GM23338 (cell line): Measurements from ENCODE around the gene SPG21.

Source experiments
- EZH2 ChIP-seq: fragments of 200-600 bp; sonication (generic); IDR thresholded peaks from one replicate; pipeline ENCODE4 v1.8.0; 2017; ENCODE audit warnings: antibody characterized with exemption, mild to moderate bottlenecking, low read depth; ENCODE audit not compliant: unreplicated experiment
- EZH2phosphoT487 ChIP-seq: fragments of 200-600 bp; sonication (generic); IDR thresholded peaks from one replicate; pipeline ENCODE4 v1.8.1; 2018; ENCODE audit warnings: antibody characterized with exemption; ENCODE audit not compliant: unreplicated experiment
- POLR2AphosphoS5 ChIP-seq: IDR thresholded peaks from 2 replicates; pipeline ENCODE4 v1.6.1; 2016; ENCODE audit warnings: antibody characterized with exemption, low read depth
- ZNF114 ChIP-seq: fragments of 250-450 bp; sonication (Bioruptor Pico); IDR thresholded peaks from 2 replicates; pipeline ENCODE4 v1.5.0; 2020; ENCODE audit warnings: mild to moderate bottlenecking, moderate library complexity
- ZNF331 ChIP-seq: fragments of 250-450 bp; sonication (Bioruptor Pico); IDR thresholded peaks from 2 replicates; pipeline ENCODE4 v1.5.0; 2020; ENCODE audit warnings: low read depth, mild to moderate bottlenecking, moderate library complexity
- TF ChIP-seq, protein P1 (sequence below), 2 experiments: fragments of 200-600 bp in 1 of 2; sonication (generic) in 1 of 2; conservative IDR thresholded peaks; 2 replicates each; pipeline versions ENCODE4 v1.5.1 to v1.6.1; 2016 to 2017; ENCODE audit warnings: antibody characterized with exemption in 2 of 2, low read depth in 2 of 2, mild to moderate bottlenecking in 2 of 2, moderate library complexity in 1 of 2
- TF ChIP-seq, protein P2 (sequence below): IDR thresholded peaks from one replicate; pipeline ENCODE4 v1.6.1; 2018; ENCODE audit warnings: antibody characterized with exemption; ENCODE audit not compliant: unreplicated experiment

DNA sequence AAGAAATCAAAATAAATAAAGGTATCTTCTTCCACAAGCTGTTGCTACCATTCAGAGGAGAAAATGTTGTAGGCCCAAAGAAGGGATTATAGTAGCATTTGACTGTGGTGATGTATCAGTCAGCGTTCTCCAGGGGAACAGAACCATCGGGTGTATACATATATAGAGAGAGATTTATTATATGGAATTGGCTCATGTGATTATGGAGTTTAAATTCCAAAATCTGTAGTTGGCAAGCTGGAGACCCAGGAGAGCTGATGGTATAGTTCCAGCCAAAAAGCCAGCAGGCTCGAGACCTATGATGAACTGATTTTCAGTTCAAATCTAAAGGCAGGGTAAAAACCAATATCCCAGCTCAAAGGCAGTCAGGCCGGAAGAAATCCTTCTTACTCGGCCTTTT lies 7.4 kb upstream of the SPG21 start:
- TF ChIP-seq, protein P1, sequence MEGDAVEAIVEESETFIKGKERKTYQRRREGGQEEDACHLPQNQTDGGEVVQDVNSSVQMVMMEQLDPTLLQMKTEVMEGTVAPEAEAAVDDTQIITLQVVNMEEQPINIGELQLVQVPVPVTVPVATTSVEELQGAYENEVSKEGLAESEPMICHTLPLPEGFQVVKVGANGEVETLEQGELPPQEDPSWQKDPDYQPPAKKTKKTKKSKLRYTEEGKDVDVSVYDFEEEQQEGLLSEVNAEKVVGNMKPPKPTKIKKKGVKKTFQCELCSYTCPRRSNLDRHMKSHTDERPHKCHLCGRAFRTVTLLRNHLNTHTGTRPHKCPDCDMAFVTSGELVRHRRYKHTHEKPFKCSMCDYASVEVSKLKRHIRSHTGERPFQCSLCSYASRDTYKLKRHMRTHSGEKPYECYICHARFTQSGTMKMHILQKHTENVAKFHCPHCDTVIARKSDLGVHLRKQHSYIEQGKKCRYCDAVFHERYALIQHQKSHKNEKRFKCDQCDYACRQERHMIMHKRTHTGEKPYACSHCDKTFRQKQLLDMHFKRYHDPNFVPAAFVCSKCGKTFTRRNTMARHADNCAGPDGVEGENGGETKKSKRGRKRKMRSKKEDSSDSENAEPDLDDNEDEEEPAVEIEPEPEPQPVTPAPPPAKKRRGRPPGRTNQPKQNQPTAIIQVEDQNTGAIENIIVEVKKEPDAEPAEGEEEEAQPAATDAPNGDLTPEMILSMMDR (conservative IDR thresholded peaks at IDR 0.05; ENCODE audit: low read depth in 2 of 2): no peak
- no peak for TF ChIP-seq EZH2
- no peak for TF ChIP-seq EZH2phosphoT487
- TF ChIP-seq POLR2AphosphoS5: no peak
- TF ChIP-seq ZNF331: no peak
- TF ChIP-seq, protein P2, sequence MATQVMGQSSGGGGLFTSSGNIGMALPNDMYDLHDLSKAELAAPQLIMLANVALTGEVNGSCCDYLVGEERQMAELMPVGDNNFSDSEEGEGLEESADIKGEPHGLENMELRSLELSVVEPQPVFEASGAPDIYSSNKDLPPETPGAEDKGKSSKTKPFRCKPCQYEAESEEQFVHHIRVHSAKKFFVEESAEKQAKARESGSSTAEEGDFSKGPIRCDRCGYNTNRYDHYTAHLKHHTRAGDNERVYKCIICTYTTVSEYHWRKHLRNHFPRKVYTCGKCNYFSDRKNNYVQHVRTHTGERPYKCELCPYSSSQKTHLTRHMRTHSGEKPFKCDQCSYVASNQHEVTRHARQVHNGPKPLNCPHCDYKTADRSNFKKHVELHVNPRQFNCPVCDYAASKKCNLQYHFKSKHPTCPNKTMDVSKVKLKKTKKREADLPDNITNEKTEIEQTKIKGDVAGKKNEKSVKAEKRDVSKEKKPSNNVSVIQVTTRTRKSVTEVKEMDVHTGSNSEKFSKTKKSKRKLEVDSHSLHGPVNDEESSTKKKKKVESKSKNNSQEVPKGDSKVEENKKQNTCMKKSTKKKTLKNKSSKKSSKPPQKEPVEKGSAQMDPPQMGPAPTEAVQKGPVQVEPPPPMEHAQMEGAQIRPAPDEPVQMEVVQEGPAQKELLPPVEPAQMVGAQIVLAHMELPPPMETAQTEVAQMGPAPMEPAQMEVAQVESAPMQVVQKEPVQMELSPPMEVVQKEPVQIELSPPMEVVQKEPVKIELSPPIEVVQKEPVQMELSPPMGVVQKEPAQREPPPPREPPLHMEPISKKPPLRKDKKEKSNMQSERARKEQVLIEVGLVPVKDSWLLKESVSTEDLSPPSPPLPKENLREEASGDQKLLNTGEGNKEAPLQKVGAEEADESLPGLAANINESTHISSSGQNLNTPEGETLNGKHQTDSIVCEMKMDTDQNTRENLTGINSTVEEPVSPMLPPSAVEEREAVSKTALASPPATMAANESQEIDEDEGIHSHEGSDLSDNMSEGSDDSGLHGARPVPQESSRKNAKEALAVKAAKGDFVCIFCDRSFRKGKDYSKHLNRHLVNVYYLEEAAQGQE: no peak
- no peak for TF ChIP-seq ZNF114 (CRISPR knock-in tag)
